Panc1 (cell line): Measurements from ENCODE around the gene PLA2G1B. TPM values are rescaled to one million over a fixed set of nuclear protein-coding genes. Genes with fewer than 3 reads are reported as not detected.

Experiments
- ATAC-seq: fragments of 200-7000 bp; cut with Tn5 transposase; 2 replicates; pipeline ENCODE4 v1.9.1; 2020; ENCODE audit warnings: mild to moderate bottlenecking, moderate library complexity
- Bru-seq: library from RNA; stranded (reverse); fragments of 400-500 nt; gene quantifications from one replicate; lab custom pipeline; 2021; lab: Mats Ljungman, UMichigan
- BruChase-seq, 2 experiments: library from RNA; stranded (reverse); fragments of 400-500 nt; gene quantifications; one replicate each; lab custom pipeline; 2021; lab: Mats Ljungman, UMichigan
- BruUV-seq: library from RNA; stranded (reverse); fragments of 400-500 nt; replicated peaks from 2 replicates; lab custom pipeline; 2021; lab: Mats Ljungman, UMichigan
- CTCF ChIA-PET: fragments of 300-600 bp; sonication (Branson Sonifier 250); formaldehyde crosslinking; loops from one replicate; lab custom pipeline; 2022; ENCODE audit warnings: antibody characterized with exemption; lab: Charles Lee
- POLR2A ChIA-PET: fragments of 300-600 bp; sonication (Branson Sonifier 250); formaldehyde crosslinking; loops from one replicate; lab custom pipeline; 2022; ENCODE audit warnings: antibody characterized with exemption; lab: Charles Lee
- DNase-seq: peaks from one replicate; pipeline ENCODE4 v3.0.0-alpha.2; 2010; ENCODE audit warnings: low read depth, low spot score
- H3K27ac ChIP-seq: 2 replicates; pipeline ENCODE4 v1.5.1; 2011; ENCODE audit warnings: mild to moderate bottlenecking, low read length, inconsistent platforms
- H3K27me3 ChIP-seq: fragments of 200-500 bp; sonication (Bioruptor generic); 2 replicates; pipeline ENCODE4 v1.6.0; 2014; ENCODE audit warnings: low read length, inconsistent platforms; ENCODE audit not compliant: control insufficient read depth, insufficient read depth
- H3K36me3 ChIP-seq: fragments of 200-500 bp; sonication (Bioruptor generic); 2 replicates; pipeline ENCODE4 v1.5.1; 2014; ENCODE audit warnings: inconsistent platforms, mild to moderate bottlenecking, low read length, moderate library complexity; ENCODE audit not compliant: control insufficient read depth, insufficient read depth
- H3K4me1 ChIP-seq: 2 replicates; pipeline ENCODE4 v1.5.1; 2011; ENCODE audit warnings: inconsistent platforms, mild to moderate bottlenecking, low read length, moderate library complexity; ENCODE audit not compliant: control insufficient read depth, insufficient read depth
- H3K4me3 ChIP-seq, 2 experiments: 2 replicates each; pipeline ENCODE4 v1.5.1; 2011 to 2012; ENCODE audit warnings: low read depth in 2 of 2, low read length in 2 of 2, mild to moderate bottlenecking in 2 of 2, inconsistent platforms in 1 of 2, moderate library complexity in 1 of 2
- H3K9me3 ChIP-seq: fragments of 200-500 bp; sonication (Bioruptor generic); 2 replicates; pipeline ENCODE4 v1.5.1; 2014; ENCODE audit warnings: low read depth, mild to moderate bottlenecking, inconsistent platforms, low read length, moderate library complexity; ENCODE audit not compliant: control insufficient read depth, insufficient read depth
- CTCF ChIP-seq: fragments of 450-650 bp; IDR thresholded peaks from 2 replicates; pipeline ENCODE4 v1.5.1; 2017; ENCODE audit warnings: mild to moderate bottlenecking
- POLR2AphosphoS5 ChIP-seq: IDR thresholded peaks from 2 replicates; pipeline ENCODE4 v1.6.1; 2012; ENCODE audit warnings: mild to moderate bottlenecking, low read depth, low read length, moderate library complexity
- REST ChIP-seq, 2 experiments: IDR thresholded peaks; 2 replicates each; pipeline ENCODE4 v1.6.1; 2011 to 2012; ENCODE audit warnings: low read depth in 2 of 2, control low read depth in 1 of 2, low read length in 1 of 2, mild to moderate bottlenecking in 1 of 2, moderate library complexity in 1 of 2; ENCODE audit not compliant: insufficient read depth in 1 of 2
- SIN3A ChIP-seq: IDR thresholded peaks from 2 replicates; pipeline ENCODE4 v1.6.1; 2012; ENCODE audit warnings: low read depth, mild to moderate bottlenecking, low read length, moderate library complexity, borderline replicate concordance; ENCODE audit not compliant: insufficient read depth
- TCF7L2 ChIP-seq: IDR thresholded peaks from 2 replicates; pipeline ENCODE4 v1.6.1; 2011; ENCODE audit warnings: mild to moderate bottlenecking, low read depth, low read length, inconsistent platforms
- in situ Hi-C: cut with HindIII; loops from 2 replicates; pipeline ENCODE4 v1.10.0; 2016; ENCODE audit warnings: low sequenced_read_pairs, low pct_unique_long_range_greater_than_20kb
- intact Hi-C: fragments of 100-400 bp; cut with micrococcal nuclease; formaldehyde crosslinking; loops from one replicate; pipeline ENCODE4 v1.10.0; 2022; ENCODE audit not compliant: unreplicated experiment
- long read RNA-seq: library from polyadenylated mRNA; unstranded; transcript quantifications from one replicate; pipeline ENCODE4 v2.0.0, GENCODE V29; 2021; ENCODE audit not compliant: unreplicated experiment
- polyA plus RNA-seq: library from polyadenylated mRNA; unstranded; fragments of >200 nt; gene quantifications from one replicate; pipeline ENCODE4 v1.2.1, GENCODE V29; 2012; ENCODE audit warnings: missing spikeins; ENCODE audit not compliant: insufficient read length
- total RNA-seq: library from RNA; stranded (reverse); gene quantifications from one replicate; pipeline ENCODE4 v1.2.1, GENCODE V29; 2021; ENCODE audit not compliant: unreplicated experiment

Gene PLA2G1B
- total RNA-seq (0.69 TPM), Bru-seq, nascent RNA (not detected), BruChase-seq, experiment 1, labeled RNA remaining after a 2-hour chase (percentile 7 among the genes with signal in this experiment), BruChase-seq, experiment 2, labeled RNA remaining after a 6-hour chase (not detected)
- polyA plus RNA-seq, result not detected
- long read RNA-seq, result 0 reads

- H3K27ac ChIP-seq, result no peak within 1 kb of the TSS
- in situ Hi-C loops, result no loop called here
- no peaks in the 10 kb centered on the region for H3K27me3 ChIP-seq
- intact Hi-C loops, result no loop called here
- CTCF ChIA-PET, result interaction anchor here (0.6 to 1.7 kb wide), 2 partner anchors 96 to 110 kb away, joined by 4 to 13 read pairs; partner anchors contain the start of gene COX6A1
- H3K9me3 ChIP-seq, result no peaks in the 10 kb centered on the region
- no TSS peak for BruUV-seq
- no peaks in the 10 kb centered on the region for H3K36me3 ChIP-seq
- TF ChIP-seq TCF7L2 (no peak), REST (IDR thresholded peaks at IDR 0.05; ENCODE audit: insufficient read depth in 1 of 2, low read depth in 2 of 2, low read length in 1 of 2) (no peak), SIN3A (no peak), POLR2AphosphoS5 (no peak), CTCF (no peak)
- H3K4me3 ChIP-seq, result no peak within 1 kb of the TSS
- 0 out of 2 replicates have a peak, but pooled peaks cover 4% of the 10 kb centered on the region for H3K4me1 ChIP-seq
- POLR2A ChIA-PET, result interaction anchor here (0.5 kb wide), 1 partner anchor 26 kb away, joined by 4 read pairs; no protein-coding TSS in a partner anchor
- no peak for ATAC-seq
- no peak for DNase-seq
Observed at GRCh38 chr12:120327593-120327992, at the start of gene PLA2G1B. Gene PLA2G1B, minus strand, starts transcription at chr12:120327779. Its CDS starts 26 bp downstream, at chr12:120327753.

- BruUV-seq, result no TSS peak
- Histone ChIP-seq H3K4me1 (peaks cover 9% of the 10 kb centered on the region), H3K9me3 (no peaks in the 10 kb centered on the region), H3K27me3 (peaks cover 2% of the 10 kb centered on the region; the same call in 1 of the 2 replicates), H3K4me3 (no peak overlapping the region), H3K27ac (no peak overlapping the region), H3K36me3 (no peaks in the 10 kb centered on the region)
- no peak for TF ChIP-seq CTCF
- no peak for TF ChIP-seq REST (IDR thresholded peaks at IDR 0.05; ENCODE audit: insufficient read depth in 1 of 2, low read depth in 2 of 2, low read length in 1 of 2)
- no peak for TF ChIP-seq TCF7L2
- TF ChIP-seq SIN3A, result no peak
- no peak for TF ChIP-seq POLR2AphosphoS5
- peak; percentile 11; the same call in 1 of the 2 replicates for ATAC-seq
- ChIA-PET POLR2A (interaction anchor here (0.6 kb wide), 1 partner anchor 36 kb away, joined by 4 read pairs; no protein-coding TSS in a partner anchor), CTCF (interaction anchor here (1.2 kb wide), 1 partner anchor 10 kb away, joined by 6 read pairs; no protein-coding TSS in a partner anchor)
- in situ Hi-C loops (no loop called here), intact Hi-C loops (no loop called here)
- no peak for DNase-seq
Observed at GRCh38 chr12:120376934-120377572, 49.5 kb upstream of the PLA2G1B start.
